Large intestine (tissue), 1 donor: ENCODE measurements around the gene PLAAT5. TPM values are rescaled to one million over a fixed set of nuclear protein-coding genes. Genes with fewer than 3 reads are reported as not detected.

ENCODE experiments used
- polyA plus RNA-seq: library from polyadenylated mRNA; unstranded; fragments of 120-200 nt; gene quantifications from one replicate; pipeline ENCODE4 v1.2.1, GENCODE V29; 2013

Gene PLAAT5
- polyA plus RNA-seq, 1 donor: 0.78 TPM

Other genes with a start within 250 kb of the PLAAT5 start
- gene SLC22A25, start 247.6 kb downstream of the PLAAT5 start, polyA plus RNA-seq: 0.01 TPM
- 0.04 TPM for gene SLC22A9, start 121.4 kb downstream of the PLAAT5 start, polyA plus RNA-seq
- 0.13 TPM for gene LGALS12, start 14.9 kb upstream of the PLAAT5 start, polyA plus RNA-seq
- 20.3 TPM for gene PLAAT4, start 45.6 kb upstream of the PLAAT5 start, polyA plus RNA-seq
- gene PLAAT2, start 72.2 kb upstream of the PLAAT5 start, polyA plus RNA-seq: 0.12 TPM
- gene PLAAT3, start 123.3 kb upstream of the PLAAT5 start, polyA plus RNA-seq: 5.9 TPM
- 10.9 TPM for gene ATL3, start 180.2 kb upstream of the PLAAT5 start, polyA plus RNA-seq
- gene RTN3, start 190.3 kb upstream of the PLAAT5 start, polyA plus RNA-seq: 103 TPM